H1 (cell line): ENCODE data around the gene C15orf61. TPM values are rescaled to one million over a fixed set of nuclear protein-coding genes. Genes with fewer than 3 reads are reported as not detected.

Experiments used
- ATF2 ChIP-seq: IDR thresholded peaks from 2 replicates; pipeline ENCODE4 v1.6.1; 2012; ENCODE audit warnings: low read length, inconsistent platforms
- BRCA1 ChIP-seq: IDR thresholded peaks from 2 replicates; pipeline ENCODE4 v1.6.1; 2012; ENCODE audit warnings: low read depth, low read length, improper control_type of control experiment
- CHD7 ChIP-seq: fragments of 300-600 bp; sonication (generic); IDR thresholded peaks from 2 replicates; pipeline ENCODE4 v1.7.1; 2012; ENCODE audit warnings: low read length, moderate library complexity, mild to moderate bottlenecking, inconsistent platforms; ENCODE audit not compliant: insufficient replicate concordance
- EZH2 ChIP-seq: fragments of 200-600 bp; sonication (generic); IDR thresholded peaks from 2 replicates; pipeline ENCODE4 v1.7.1; 2012; ENCODE audit warnings: low read depth, mild to moderate bottlenecking, moderate library complexity, low read length, inconsistent platforms; ENCODE audit not compliant: severe bottlenecking
- KDM4A ChIP-seq: IDR thresholded peaks from one replicate; pipeline ENCODE4 v1.7.1; 2012; ENCODE audit warnings: low read depth, mild to moderate bottlenecking, moderate library complexity, low read length, inconsistent platforms; ENCODE audit not compliant: severe bottlenecking
- NANOG ChIP-seq: IDR thresholded peaks from 2 replicates; pipeline ENCODE4 v1.6.1; 2011; ENCODE audit warnings: low read length, low read depth, mild to moderate bottlenecking, inconsistent platforms; ENCODE audit not compliant: insufficient read depth, poor library complexity, severe bottlenecking
- NRF1 ChIP-seq: IDR thresholded peaks from 2 replicates; pipeline ENCODE4 v1.6.1; 2011; ENCODE audit warnings: mild to moderate bottlenecking, low read depth, low read length, improper control_type of control experiment
- TCF12 ChIP-seq: IDR thresholded peaks from 2 replicates; pipeline ENCODE4 v1.6.1; 2011; ENCODE audit warnings: low read depth, mild to moderate bottlenecking, low read length
- TEAD4 ChIP-seq: IDR thresholded peaks from 2 replicates; pipeline ENCODE4 v1.6.1; 2012; ENCODE audit warnings: low read depth, low read length, inconsistent platforms, mixed read lengths
- polyA plus RNA-seq, 7 experiments: library from polyadenylated mRNA; depleted of rRNA in 3 of 7; stranded (reverse) in 5 of 7; unstranded in 2 of 7; fragments of >200 nt in 5 of 7; fragments of 200-250 nt in 2 of 7; gene quantifications; 1 replicate in 5 of 7; 2 replicates in 1 of 7; 4 replicates in 1 of 7; pipeline versions ENCODE4 v1.2.1 to v1.2.3, GENCODE V29; 2011 to 2013; ENCODE audit warnings: missing spikeins in 2 of 7, mixed read lengths in 2 of 7
- total RNA-seq: library from RNA; stranded (reverse); fragmentation: NEBNext Ultra II Directional; extraction: Animal tissue kit (Norgen Biotek cat#: 25700); gene quantifications from 2 replicates; pipeline ENCODE4 v1.2.1, GENCODE V29; 2021

Gene C15orf61
- total and polyA plus RNA-seq, 2 of the 8 experiments (the other 6 are each of a cell fraction or from before 2014, with no cell fraction given), result 1.7 to 2.0 TPM

DNA sequence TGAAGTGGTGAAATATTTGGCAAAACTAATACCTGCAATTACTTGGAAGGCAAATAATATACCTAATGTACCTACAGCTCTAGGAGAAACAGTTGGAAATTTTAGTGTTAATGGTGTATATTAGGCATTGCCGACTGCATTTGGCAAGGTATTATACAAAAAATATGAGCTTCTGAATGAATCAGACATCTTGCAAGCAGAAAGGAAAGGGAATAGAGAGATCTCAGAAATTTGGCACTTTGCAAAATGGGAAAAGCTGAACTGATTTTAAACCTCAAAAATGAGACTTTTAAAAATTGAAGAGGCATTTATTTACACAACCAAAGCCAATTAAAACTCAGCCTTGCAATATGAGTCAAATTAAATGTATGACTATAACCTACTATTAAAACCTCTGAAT, 40.2 kb upstream of the C15orf61 start (continued):
- no peak for TF ChIP-seq CHD7
- no peak for TF ChIP-seq NANOG
- TF ChIP-seq EZH2, result no peak
- TF ChIP-seq NRF1, result no peak
- no peak for TF ChIP-seq TEAD4
- no peak for TF ChIP-seq ATF2
- no peak for TF ChIP-seq KDM4A
- no peak for TF ChIP-seq TCF12
- TF ChIP-seq BRCA1, result no peak
